PC-3 (cell line): ENCODE data around the gene P2RY1.

Experiments
- EZH2 ChIP-seq: fragments of 300-600 bp; sonication (generic); IDR thresholded peaks from one replicate; pipeline ENCODE4 v1.6.1; 2017; ENCODE audit warnings: antibody characterized with exemption, mild to moderate bottlenecking, low read length; ENCODE audit not compliant: unreplicated experiment
- TF ChIP-seq, protein P1 (sequence below): fragments of 300-600 bp; sonication (generic); conservative IDR thresholded peaks from 2 replicates; pipeline ENCODE4 v1.5.1; 2017; ENCODE audit warnings: antibody characterized with exemption, low read depth, mild to moderate bottlenecking, low read length

DNA sequence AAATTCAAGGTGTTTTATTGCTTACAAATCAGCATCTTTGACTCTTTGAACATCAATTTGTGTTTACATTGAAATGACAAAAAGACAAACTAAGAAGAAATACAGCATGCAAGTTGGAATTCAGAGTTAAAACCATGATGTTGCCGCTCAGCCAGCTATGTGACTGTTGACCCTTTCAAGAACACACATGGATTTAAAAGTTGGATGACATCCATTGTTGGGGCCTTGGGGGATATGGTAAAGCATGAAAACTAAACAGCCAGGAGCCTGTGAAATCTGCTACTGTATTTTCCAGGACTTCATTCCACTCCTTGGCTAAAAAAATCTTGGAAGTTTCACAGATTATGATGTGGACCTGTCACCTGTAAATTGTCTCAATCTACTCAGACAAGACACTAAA lies 4.6 kb downstream of the P2RY1 start:
- TF ChIP-seq EZH2: no peak
- TF ChIP-seq, protein P1, sequence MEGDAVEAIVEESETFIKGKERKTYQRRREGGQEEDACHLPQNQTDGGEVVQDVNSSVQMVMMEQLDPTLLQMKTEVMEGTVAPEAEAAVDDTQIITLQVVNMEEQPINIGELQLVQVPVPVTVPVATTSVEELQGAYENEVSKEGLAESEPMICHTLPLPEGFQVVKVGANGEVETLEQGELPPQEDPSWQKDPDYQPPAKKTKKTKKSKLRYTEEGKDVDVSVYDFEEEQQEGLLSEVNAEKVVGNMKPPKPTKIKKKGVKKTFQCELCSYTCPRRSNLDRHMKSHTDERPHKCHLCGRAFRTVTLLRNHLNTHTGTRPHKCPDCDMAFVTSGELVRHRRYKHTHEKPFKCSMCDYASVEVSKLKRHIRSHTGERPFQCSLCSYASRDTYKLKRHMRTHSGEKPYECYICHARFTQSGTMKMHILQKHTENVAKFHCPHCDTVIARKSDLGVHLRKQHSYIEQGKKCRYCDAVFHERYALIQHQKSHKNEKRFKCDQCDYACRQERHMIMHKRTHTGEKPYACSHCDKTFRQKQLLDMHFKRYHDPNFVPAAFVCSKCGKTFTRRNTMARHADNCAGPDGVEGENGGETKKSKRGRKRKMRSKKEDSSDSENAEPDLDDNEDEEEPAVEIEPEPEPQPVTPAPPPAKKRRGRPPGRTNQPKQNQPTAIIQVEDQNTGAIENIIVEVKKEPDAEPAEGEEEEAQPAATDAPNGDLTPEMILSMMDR: no peak
